SKM-1 treated with dmso at 0.1 percent for 144 hours (cell line): ENCODE data around the gene MYO6.
"Not testable (repeated sequence)": the region's sequence is repeated elsewhere in the genome, so short reads cannot be mapped to it uniquely, and the experiment has no call there.

ENCODE experiments used
- DNase-seq: peaks from one replicate; lab custom pipeline; 2025; ENCODE audit not compliant: unreplicated experiment; lab: John Stamatoyannopoulos, UW

MYO6 gene

DNA sequence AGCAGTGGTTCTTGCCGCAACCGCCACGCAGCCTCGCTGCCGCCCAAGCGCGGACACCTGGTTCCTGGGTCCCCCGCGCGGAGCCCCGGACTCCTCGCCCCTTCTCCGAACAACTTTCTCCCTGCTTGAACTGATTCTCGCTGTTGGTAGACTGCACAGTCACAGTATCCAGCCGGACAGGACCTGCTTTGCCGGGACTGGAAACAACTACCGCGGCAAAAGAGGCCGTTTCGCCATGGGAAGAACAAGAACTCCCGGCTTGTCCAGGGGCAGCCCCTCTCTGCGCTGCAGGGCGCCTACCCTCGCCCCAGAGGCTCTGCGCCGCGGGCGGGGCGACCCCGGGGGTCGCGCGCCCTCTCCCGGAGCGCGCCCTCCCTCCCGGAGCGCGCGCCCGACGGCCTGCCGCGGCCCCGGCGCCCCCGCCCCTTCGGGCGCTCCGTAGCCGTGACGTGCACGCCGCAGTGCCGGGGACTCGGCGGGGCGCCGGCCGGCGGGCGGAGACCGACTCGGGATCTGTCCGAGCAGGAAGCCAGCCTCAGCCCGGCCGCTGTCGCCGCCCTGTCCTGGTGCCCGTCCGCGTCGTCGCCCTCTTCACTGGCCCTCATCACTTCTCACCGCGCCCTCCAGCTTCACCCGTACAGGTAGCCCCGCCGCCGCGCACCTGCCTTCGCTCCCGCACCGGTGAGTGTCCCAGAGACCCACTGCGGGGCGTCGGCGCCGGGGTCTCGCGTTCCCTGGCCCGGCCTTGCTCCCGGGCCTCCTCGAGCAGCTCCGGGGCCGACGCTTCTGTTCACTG lies at the start of gene MYO6:
Gene MYO6, plus strand, starts transcription at position 497 of the 796 bp plus-strand sequence. CDS start 68,309 bp downstream, outside the sequence.
- DNase-seq, result no peak

DNA sequence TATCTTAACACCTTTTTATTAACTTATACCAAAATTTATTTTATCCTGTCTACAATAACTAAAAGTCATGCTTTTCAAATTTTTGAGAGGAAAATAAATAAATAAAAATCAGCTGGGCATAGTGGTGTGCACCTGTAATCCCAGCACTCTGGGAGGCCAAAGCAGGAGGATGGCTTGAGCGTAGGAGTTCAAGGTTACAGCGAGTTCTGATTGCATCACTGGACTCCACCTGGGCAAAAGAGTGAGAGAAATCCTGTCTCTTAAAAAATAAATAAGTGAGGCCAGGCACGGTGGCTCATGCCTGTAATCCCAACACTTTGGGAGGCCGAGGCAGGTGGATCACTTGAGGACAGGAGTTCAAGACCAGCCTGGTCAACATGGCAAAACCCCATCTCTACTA lies 40.7 kb upstream of the MYO6 start:
- DNase-seq, result not testable (repeated sequence)

DNA sequence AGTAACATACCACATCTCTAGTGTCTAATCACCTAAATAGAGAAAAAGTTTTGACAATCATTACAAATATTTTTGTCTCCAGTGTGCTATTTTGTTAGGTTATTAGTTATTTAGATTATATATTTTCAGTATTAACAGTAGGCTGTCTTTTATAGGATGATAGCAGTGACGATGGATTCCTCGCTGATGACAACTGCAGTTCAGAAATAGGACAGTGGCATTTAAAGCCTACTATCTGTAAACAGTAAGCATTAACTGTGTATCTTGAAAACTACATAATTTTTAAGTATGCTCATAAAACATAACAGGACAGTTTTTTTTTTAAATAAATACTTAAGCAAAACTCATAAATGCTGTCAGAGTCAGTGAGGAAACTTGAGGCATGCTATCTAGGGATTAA lies 37.9 kb upstream of the MYO6 start:
- DNase-seq, result no peak

DNA sequence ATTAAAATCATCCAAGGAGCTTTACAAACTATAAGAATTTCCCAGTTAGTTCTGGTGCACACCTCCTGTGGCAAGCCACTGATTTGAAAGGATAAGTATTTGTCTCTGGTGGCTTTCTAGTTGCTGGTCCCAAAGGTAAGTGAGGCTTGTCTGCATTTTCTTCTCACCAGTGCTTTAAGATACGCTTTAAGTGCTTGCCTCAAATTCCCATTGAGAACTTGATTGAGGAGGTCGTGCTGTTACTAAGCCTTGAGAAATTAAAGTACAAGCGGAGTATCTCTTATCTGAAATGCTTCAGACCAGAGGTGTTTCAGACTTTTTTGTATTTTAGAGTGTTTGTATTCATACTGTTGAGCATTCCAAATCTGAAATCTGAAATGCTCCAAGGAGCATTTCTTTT lies 29.9 kb upstream of the MYO6 start:
- DNase-seq, result no peak

DNA sequence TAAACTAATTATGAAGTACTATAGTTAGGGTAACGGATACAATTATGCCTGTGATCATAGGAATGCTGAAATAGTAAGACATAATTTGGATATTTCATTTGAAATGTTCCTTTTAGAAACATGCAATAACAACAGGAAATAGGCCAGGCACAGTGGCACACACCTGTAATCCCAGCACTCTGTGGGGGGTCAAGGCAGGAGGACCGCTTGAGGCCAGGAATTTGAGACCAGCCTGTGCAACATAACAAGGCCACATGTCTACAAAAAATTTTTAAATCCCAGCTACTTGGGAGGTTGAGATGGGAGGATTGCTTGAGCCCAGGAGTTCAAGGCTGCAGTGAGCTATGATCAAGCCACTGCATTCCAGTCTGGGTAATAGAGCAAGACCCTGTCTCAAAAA lies 25.7 kb upstream of the MYO6 start:
- DNase-seq, result no peak

DNA sequence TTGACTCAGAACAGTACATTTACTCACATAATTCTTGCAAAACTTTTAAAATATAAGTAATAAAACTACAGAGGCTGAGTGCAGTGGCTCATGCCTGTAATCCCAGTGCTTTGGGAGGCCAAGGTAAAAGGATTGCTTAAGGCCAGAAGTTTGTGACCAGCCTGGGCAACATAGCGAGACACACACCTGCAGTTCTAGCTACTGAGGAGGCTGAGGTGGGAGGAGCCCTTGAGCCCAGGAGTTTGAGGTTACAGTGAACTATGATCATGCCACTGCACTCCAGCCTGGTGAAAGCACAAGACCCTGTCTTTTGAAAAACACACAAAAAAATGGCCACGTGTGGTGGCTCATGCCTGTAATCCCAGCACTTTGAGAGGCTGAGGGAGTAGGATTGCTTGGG lies 21.8 kb upstream of the MYO6 start:
- DNase-seq, result no peak

DNA sequence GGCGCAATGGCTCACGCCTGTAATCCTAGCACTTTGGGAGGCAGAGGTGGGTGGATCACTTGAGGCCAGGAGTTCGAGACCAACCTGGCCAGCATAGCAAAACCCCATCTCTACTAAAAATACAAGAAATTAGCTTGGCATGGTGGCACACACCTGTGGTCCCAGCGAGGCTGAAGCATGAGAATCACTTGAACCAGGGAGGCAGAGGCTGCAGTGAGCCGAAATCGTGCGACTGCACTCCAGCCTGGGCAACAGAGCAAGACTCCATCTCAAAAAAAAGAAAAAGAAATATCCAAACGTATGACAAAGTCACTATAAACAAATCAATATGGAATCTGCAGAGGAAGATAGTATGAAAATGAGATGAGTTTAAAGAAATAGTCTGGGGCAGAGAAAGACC lies 18.0 kb upstream of the MYO6 start:
- DNase-seq, result not testable (repeated sequence)

DNA sequence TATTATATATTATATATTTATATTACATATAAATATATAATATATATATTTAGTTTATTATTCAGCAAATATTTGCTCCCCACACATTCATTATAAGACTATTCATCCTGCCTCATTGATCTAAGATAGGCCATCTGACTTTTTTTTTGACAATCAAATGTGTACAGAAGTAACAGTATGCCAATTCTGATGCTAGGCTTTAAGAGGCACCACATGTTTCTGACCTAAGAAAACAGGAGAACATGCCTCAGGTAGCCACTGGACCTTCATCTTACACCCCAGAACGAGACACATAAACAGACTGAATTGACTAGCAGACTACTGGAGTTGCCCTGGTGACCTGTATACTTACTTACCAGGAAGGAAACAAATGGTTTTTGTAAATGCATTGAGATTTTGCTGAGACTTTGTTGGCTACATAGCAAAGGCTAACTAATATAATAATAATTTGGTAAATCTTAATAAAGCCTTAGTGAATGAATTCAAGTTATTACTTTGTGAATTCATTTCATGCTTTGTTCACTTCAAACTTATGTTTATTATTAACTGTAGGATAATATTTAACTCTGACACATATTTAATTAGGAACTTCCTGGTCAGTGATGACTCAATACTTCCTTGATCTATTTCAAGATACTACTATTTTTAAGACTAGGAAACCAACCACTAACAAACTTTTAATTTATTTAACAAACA lies 13.4 kb upstream of the MYO6 start:
- DNase-seq, result peak; percentile 15

DNA sequence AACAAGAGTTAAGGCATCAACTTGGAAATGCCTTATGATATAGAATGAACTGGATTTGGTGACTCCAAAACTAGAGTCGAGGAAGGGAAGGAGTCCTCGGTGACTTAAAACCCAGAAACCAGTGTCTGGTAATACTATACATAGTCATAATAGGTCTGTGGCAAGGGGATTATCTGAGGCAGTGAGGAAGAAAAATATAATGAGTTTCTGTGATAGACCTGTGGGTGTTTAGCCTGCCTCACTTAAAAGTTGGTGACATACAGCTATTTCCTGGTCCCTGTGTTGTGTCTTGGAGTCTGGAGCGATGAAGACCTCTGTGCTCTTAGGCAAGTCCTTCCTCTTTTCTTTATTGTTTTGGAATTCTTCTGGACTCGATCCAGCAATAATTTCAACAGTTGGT lies 5.1 kb upstream of the MYO6 start:
- DNase-seq, result no peak

DNA sequence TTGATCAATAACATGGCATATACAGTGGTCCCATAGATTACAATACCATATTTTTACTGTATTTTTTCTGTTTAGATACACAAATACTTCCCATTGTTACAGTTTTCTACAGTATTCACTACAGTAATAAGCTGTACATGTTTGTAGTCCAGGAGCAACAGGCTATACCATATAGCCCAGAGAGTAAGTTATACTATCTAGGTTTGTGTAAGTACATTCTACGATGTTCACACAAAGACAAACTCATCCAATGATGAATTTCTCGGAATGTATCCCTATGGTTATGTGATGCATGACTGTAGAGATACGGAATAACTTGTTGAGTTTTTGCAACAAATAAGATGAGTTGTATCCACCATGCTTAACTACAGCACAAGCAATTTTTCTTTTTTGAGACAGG lies 3.6 kb upstream of the MYO6 start:
- DNase-seq, result no peak

DNA sequence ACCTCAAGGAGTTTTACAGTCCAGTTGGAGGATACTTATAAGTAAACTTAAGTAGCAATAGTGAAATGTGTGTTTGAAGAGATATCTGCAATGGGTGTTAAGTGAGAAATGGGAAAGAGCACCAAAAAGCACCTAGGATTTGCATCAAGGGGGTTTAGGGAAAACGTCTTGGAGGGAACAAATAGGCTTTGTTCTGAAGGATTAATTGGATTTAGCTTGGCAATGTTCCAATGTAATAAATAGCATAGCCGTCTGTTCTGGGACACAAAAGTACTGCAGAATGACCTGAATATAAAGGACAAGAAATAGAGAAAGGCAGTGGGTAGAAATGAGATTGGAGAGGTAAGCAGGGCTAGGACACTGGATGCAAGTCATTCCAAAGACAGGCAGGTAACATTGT lies 2.8 kb upstream of the MYO6 start:
- no peak for DNase-seq

DNA sequence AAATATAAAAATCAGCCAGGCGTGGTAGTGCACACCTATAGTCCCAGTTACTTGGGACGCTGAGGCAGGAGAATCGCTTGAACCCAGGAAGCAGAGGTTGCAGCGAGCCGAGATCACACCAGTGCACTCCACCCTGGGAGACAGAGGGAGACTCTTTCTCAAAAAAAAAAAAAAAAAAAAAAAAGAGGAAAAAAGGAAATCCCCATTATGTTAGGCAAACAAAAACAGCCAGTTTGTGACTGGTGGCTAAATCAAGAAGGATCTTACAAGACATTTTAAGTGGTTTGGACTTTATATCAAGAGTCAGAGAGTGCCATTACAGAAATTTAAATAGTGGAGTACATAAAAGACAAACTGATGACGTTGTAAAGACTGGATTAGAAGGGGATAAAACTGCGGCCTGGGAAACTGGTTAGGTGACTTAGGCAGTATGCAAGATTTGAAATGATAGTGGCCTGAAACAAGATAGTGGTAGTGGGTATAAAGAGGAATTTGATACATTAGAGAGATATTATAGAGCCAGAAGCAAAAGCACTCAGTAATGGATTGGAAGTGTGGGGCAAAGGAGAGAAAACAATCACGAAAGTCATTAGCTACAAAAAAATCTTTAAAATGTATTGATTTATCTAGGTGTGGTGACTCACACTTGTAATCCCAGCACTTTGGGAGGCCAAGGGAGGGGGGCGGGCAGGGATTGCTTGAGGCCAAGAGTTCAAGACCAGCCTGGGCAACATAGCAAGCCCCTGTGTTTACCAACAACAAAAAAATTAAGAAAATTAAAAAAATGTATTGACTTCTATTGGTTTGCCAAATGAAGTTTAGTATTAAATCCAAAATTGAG lies 1.7 kb upstream of the MYO6 start:
- DNase-seq, result no peak

DNA sequence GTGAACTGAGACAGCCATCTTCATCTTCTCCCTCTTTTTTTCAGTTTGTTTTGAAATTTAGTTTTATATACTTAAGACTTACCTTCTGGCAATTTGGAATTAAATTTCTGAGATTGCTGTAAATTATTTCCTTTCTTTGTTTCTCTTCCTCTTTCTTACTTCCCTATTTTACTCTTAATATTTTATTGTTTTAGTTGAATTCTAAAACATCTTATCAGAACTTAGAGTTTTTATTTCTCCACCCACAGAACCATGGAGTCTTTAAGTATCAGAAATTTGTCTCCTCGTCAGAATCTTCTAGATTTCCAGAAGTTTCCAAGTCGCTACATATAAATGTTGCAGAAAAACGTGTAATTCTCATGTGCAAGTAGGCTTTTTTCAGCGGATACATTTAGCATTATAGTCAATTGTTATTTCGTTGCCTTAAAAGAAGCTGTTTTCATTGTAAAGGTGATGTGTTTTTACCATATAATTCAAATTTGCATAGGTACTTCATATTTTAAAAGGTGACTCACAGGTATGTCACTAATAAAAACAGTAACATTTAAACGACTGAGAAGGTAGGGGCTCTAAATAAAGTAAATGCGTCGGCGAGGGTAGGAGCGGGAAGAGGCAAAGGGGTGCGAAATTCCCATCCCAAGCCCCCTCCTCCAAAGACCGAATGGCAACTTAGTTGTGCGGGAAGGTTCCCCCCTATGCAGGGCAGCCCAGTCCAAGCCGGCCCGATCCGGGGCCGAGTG lies 866 bp upstream of the MYO6 start:
- DNase-seq, result peak; percentile 4

DNA sequence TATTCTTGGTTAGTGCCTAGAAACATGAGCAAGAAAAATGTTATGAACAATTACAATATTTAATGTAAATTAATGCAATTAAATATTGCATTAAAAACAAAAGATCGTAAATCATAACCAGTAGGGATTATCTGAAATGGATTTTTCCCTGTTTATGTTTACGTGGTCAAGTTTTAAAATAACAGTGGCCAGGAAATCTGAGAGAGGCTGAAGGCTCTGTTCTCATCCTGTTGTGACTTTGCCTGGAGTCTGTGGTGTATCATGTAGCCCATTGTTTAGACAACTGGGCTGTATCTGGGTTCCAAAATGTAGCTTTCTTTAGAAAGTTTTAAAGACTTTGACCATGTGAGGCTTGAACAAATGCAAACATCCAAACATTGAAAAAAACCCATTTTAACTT lies 2.4 kb downstream of the MYO6 start:
- no peak for DNase-seq

DNA sequence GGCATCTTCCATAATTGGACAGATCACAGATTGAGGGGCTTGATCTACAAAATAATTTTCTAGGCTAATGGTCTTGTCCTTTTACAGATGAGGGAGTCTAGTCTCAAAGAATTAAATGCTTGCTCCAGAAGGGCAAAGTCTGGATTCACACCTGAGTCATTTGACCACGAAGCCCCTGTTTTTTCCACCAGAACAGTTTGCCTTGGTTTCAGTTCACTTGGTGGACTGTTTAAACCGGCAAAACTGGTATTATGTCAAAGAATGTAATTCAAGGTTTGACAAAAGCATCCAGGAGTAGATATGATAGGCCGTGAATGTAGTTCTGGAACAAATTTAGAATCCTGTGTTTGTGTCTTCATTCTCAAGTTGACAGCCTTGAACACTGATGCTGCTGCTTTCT lies 3.3 kb downstream of the MYO6 start:
- DNase-seq, result no peak

DNA sequence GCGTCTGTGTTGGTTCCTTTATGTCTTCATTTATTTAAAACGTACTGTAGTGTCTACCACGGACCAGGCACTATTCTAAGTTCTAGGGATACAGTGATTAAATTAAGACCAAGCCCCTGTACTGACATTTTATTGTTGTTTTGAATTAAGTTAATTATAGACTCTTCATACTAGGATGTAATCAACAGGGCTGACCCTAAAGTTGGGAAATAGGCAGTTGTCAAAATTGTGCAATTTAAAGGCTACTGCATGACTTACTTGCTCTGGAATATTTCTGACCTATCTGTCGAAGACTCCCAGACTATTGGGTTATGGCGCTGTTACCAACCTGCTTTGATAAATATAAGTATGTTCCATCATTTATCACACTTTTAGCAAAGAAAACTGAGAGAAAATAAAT lies 6.7 kb downstream of the MYO6 start:
- DNase-seq, result no peak

DNA sequence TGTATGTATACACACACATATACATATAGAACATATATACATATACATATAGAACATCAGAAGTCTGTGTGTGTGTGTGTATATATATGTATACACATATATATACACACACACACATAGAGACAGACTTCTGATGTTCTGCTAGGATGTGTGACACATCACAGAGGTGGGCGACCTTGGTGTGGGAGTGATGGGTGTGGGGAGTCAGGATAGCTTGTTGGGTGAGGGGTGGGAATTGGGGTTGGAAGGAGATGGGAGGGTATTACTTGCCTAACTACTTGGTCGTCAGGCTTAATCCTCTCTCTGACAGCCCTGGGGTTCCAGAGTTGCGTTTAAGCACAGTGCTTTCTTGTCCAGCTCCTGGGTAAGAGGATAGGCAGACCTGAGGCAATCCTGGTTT lies 8.3 kb downstream of the MYO6 start:
- DNase-seq, result no peak

DNA sequence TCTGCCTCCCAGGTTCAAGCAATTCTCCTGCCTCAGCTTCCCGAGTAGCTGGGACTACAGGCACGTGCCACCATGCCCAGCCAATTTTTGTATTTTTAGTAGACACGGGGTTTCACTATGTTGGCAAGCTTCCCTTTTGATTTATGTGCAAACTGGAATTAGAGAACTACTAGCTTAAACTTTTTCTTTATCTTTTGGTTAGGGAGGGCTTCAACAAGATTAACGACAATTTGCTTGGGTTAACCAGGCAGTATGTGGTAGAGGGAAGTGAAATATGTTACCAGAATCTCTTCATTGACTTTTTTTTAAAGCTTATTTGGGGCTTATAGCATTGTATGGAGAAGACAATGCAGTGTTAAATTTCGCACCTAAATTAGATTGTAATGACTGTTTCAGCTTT lies 9.0 kb downstream of the MYO6 start:
- DNase-seq, result no peak

DNA sequence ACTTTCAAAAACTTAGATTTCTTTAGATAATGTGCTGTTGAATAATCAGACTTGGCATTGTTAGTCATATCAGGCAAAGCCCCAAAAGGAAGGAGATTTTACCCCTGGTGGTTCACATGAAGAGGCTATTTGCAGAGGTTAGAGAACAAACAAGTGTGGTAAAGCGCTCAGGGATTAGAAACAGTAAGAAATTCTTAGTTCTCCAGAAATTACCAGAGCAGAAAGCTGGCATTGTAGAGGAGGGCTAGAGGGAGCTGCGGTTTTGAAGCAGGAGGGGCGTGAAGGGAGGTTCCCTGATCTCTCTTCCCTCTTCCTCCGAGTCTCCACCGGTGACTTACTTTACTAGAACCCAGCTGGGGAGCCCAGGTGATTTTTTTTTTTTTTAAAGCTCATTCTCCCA lies 10.2 kb downstream of the MYO6 start:
- no peak for DNase-seq

DNA sequence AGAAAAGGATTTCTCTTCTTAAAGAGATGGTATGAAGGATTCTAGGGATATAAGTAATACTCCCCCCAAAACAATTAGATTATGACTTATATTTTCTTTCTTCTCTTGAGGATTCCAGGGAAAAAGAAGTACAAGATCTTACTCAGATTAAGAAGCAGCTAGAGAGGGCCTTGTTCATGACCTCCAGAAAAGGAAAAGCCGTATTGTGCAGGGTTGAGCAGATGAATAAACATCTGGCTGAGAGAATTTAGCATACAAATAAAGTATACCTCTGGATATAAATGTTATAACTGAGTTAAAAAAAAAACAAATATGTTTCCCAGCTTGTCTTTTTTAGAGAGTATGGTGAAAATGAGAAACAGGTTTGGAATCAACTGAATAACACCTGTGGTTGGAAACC lies 11.3 kb downstream of the MYO6 start:
- DNase-seq, result no peak

DNA sequence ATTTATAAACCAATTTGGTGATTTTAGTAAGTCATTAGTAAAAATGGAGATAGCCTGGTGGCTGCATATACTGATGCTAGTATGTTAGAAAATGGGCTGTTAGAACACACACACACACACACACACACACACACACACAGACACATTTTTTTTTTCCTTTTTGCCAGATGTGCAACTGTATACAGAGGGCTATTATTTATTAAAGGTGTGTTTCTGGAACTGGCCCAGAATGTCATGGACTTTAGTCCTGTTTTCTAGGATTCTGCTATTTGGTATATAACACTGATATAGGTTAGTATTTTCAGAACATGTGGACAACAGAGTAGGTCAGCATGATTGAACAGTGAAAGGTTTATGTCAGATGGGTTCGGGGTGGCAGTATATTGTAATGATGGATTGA lies 12.4 kb downstream of the MYO6 start:
- no peak for DNase-seq
